Measurements from ENCODE around the gene IL17RC. TPM values are rescaled to one million over a fixed set of nuclear protein-coding genes. Genes with fewer than 3 reads are reported as not detected.

Gene IL17RC
- total and polyA plus RNA-seq, 2 donors, result 5.7 to 17.5 TPM

GRCh38 chr3:9911863-9912262 lies 5.0 kb upstream of the IL17RC start:
- Histone ChIP-seq H3K27ac (ENCODE audit: low read depth in 1 of 2, low read length in 1 of 2) (no peak overlapping the region), H3K27me3 (ENCODE audit: control insufficient read depth in 2 of 2, insufficient read depth in 1 of 2, low read length in 1 of 2) (peaks cover 0 to 13% of the 10 kb centered on the region in 2 donors), H3K36me3 (ENCODE audit: control insufficient read depth in 2 of 2, insufficient read depth in 2 of 2, low read length in 1 of 2) (peaks cover 3 to 28% of the 10 kb centered on the region in 2 donors), H3K4me3 (ENCODE audit: low read length in 2 of 2) (no peak overlapping the region), H3K9me3 (ENCODE audit: control insufficient read depth in 2 of 2, insufficient read depth in 1 of 2, low read length in 1 of 2) (no peaks in the 10 kb centered on the region), H3K4me1 (ENCODE audit: control insufficient read depth in 2 of 2, insufficient read depth in 2 of 2, low read length in 2 of 2) (peaks cover 12 to 19% of the 10 kb centered on the region in 2 donors)
- 55% methylated on average over 8 of the region's 8 CpGs for WGBS
- no peak for DNase-seq (ENCODE audit: low read depth in 6 of 9, low spot score in 9 of 9)

GRCh38 chr3:9912294-9912935 lies 4.5 kb upstream of the IL17RC start:
- WGBS, result 39% methylated on average over 7 of the region's 7 CpGs

GRCh38 chr3:9913601-9914000 lies 3.3 kb upstream of the IL17RC start:
- peaks cover 0 to 22% of the 10 kb centered on the region in 2 donors for H3K36me3 ChIP-seq (ENCODE audit: control insufficient read depth in 2 of 2, insufficient read depth in 2 of 2, low read length in 1 of 2)
- WGBS, result 98% methylated on average over 5 of the region's 5 CpGs
- no peak overlapping the region for H3K27ac ChIP-seq (ENCODE audit: low read depth in 1 of 2, low read length in 1 of 2)
- no peak overlapping the region for H3K4me3 ChIP-seq (ENCODE audit: low read length in 2 of 2)
- peaks cover 12 to 26% of the 10 kb centered on the region in 2 donors for H3K4me1 ChIP-seq (ENCODE audit: control insufficient read depth in 2 of 2, insufficient read depth in 2 of 2, low read length in 2 of 2)
- DNase-seq (ENCODE audit: low read depth in 6 of 9, low spot score in 9 of 9), result no peak
- no peaks in the 10 kb centered on the region for H3K9me3 ChIP-seq (ENCODE audit: control insufficient read depth in 2 of 2, insufficient read depth in 1 of 2, low read length in 1 of 2)
- H3K27me3 ChIP-seq (ENCODE audit: control insufficient read depth in 2 of 2, insufficient read depth in 1 of 2, low read length in 1 of 2), result peaks cover 0 to 13% of the 10 kb centered on the region in 2 donors

More at GRCh38 chr3:9912294-9912935, 4.5 kb upstream of the IL17RC start:
- H3K27me3 ChIP-seq (ENCODE audit: control insufficient read depth in 2 of 2, insufficient read depth in 1 of 2, low read length in 1 of 2), result peaks cover 0 to 13% of the 10 kb centered on the region in 2 donors
- no peak overlapping the region for H3K27ac ChIP-seq (ENCODE audit: low read depth in 1 of 2, low read length in 1 of 2)
- no peak overlapping the region for H3K4me3 ChIP-seq (ENCODE audit: low read length in 2 of 2)
- peaks cover 3 to 28% of the 10 kb centered on the region in 2 donors for H3K36me3 ChIP-seq (ENCODE audit: control insufficient read depth in 2 of 2, insufficient read depth in 2 of 2, low read length in 1 of 2)
- H3K9me3 ChIP-seq (ENCODE audit: control insufficient read depth in 2 of 2, insufficient read depth in 1 of 2, low read length in 1 of 2), result no peaks in the 10 kb centered on the region
- peaks cover 12 to 24% of the 10 kb centered on the region in 2 donors for H3K4me1 ChIP-seq (ENCODE audit: control insufficient read depth in 2 of 2, insufficient read depth in 2 of 2, low read length in 2 of 2)
- DNase-seq (ENCODE audit: low read depth in 6 of 9, low spot score in 9 of 9), result peak in 1 of 9 donors; percentile 31

- Histone ChIP-seq H3K27me3 (ENCODE audit: control insufficient read depth in 2 of 2, insufficient read depth in 1 of 2, low read length in 1 of 2) (peaks cover 0 to 13% of the 10 kb centered on the region in 2 donors), H3K9me3 (ENCODE audit: control insufficient read depth in 2 of 2, insufficient read depth in 1 of 2, low read length in 1 of 2) (no peaks in the 10 kb centered on the region), H3K4me1 (ENCODE audit: control insufficient read depth in 2 of 2, insufficient read depth in 2 of 2, low read length in 2 of 2) (peaks cover 12 to 26% of the 10 kb centered on the region in 2 donors), H3K36me3 (ENCODE audit: control insufficient read depth in 2 of 2, insufficient read depth in 2 of 2, low read length in 1 of 2) (peaks cover 0 to 19% of the 10 kb centered on the region in 2 donors), H3K4me3 (ENCODE audit: low read length in 2 of 2) (no peak overlapping the region), H3K27ac (ENCODE audit: low read depth in 1 of 2, low read length in 1 of 2) (no peak overlapping the region)
- no peak for DNase-seq (ENCODE audit: low read depth in 6 of 9, low spot score in 9 of 9)
- 97% methylated on average over 1 of the region's 1 CpG for WGBS
These were observed 2.9 kb upstream of the IL17RC start for GRCh38 chr3:9914011-9914410.

- Histone ChIP-seq H3K4me3 (ENCODE audit: low read length in 2 of 2) (peak overlapping the region in 1 of 2 donors; percentile 59), H3K36me3 (ENCODE audit: control insufficient read depth in 2 of 2, insufficient read depth in 2 of 2, low read length in 1 of 2) (peaks cover 0 to 19% of the 10 kb centered on the region in 2 donors), H3K27me3 (ENCODE audit: control insufficient read depth in 2 of 2, insufficient read depth in 1 of 2, low read length in 1 of 2) (peaks cover 0 to 13% of the 10 kb centered on the region in 2 donors), H3K9me3 (ENCODE audit: control insufficient read depth in 2 of 2, insufficient read depth in 1 of 2, low read length in 1 of 2) (no peaks in the 10 kb centered on the region), H3K27ac (ENCODE audit: low read depth in 1 of 2, low read length in 1 of 2) (no peak overlapping the region), H3K4me1 (ENCODE audit: control insufficient read depth in 2 of 2, insufficient read depth in 2 of 2, low read length in 2 of 2) (peaks cover 12 to 26% of the 10 kb centered on the region in 2 donors)
- WGBS, result 35% methylated on average over 15 of the region's 15 CpGs
- no peak for DNase-seq (ENCODE audit: low read depth in 6 of 9, low spot score in 9 of 9)
These were observed 2.2 kb upstream of the IL17RC start for GRCh38 chr3:9914559-9915253.

GRCh38 chr3:9915254-9916141 lies 1.4 kb upstream of the IL17RC start:
- Histone ChIP-seq H3K27ac (ENCODE audit: low read depth in 1 of 2, low read length in 1 of 2) (no peak overlapping the region), H3K27me3 (ENCODE audit: control insufficient read depth in 2 of 2, insufficient read depth in 1 of 2, low read length in 1 of 2) (peaks cover 0 to 13% of the 10 kb centered on the region in 2 donors), H3K36me3 (ENCODE audit: control insufficient read depth in 2 of 2, insufficient read depth in 2 of 2, low read length in 1 of 2) (peaks cover 0 to 19% of the 10 kb centered on the region in 2 donors), H3K9me3 (ENCODE audit: control insufficient read depth in 2 of 2, insufficient read depth in 1 of 2, low read length in 1 of 2) (no peaks in the 10 kb centered on the region), H3K4me1 (ENCODE audit: control insufficient read depth in 2 of 2, insufficient read depth in 2 of 2, low read length in 2 of 2) (peaks cover 12 to 26% of the 10 kb centered on the region in 2 donors), H3K4me3 (ENCODE audit: low read length in 2 of 2) (peak overlapping the region; percentile 41 to 59)
- 1% methylated on average over 98 of the region's 99 CpGs for WGBS
- DNase-seq (ENCODE audit: low read depth in 6 of 9, low spot score in 9 of 9), result peak in 2 of 9 donors; percentile 30 to 38

GRCh38 chr3:9916346-9916733 lies 558 bp upstream of the IL17RC start:
- peaks cover 12 to 26% of the 10 kb centered on the region in 2 donors for H3K4me1 ChIP-seq (ENCODE audit: control insufficient read depth in 2 of 2, insufficient read depth in 2 of 2, low read length in 2 of 2)
- WGBS, result 80% methylated on average over 7 of the region's 7 CpGs
- DNase-seq (ENCODE audit: low read depth in 6 of 9, low spot score in 9 of 9), result no peak

GRCh38 chr3:9917820-9918219 lies 922 bp downstream of the IL17RC start:
- no peak for DNase-seq (ENCODE audit: low read depth in 6 of 9, low spot score in 9 of 9)
- Histone ChIP-seq H3K36me3 (ENCODE audit: control insufficient read depth in 2 of 2, insufficient read depth in 2 of 2, low read length in 1 of 2) (no peaks in the 10 kb centered on the region), H3K9me3 (ENCODE audit: control insufficient read depth in 2 of 2, insufficient read depth in 1 of 2, low read length in 1 of 2) (no peaks in the 10 kb centered on the region), H3K4me3 (ENCODE audit: low read length in 2 of 2) (no peak overlapping the region), H3K27ac (ENCODE audit: low read depth in 1 of 2, low read length in 1 of 2) (no peak overlapping the region), H3K4me1 (ENCODE audit: control insufficient read depth in 2 of 2, insufficient read depth in 2 of 2, low read length in 2 of 2) (peaks cover 12 to 26% of the 10 kb centered on the region in 2 donors), H3K27me3 (ENCODE audit: control insufficient read depth in 2 of 2, insufficient read depth in 1 of 2, low read length in 1 of 2) (peaks cover 0 to 13% of the 10 kb centered on the region in 2 donors)
- WGBS, result 92% methylated on average over 10 of the region's 10 CpGs

More at GRCh38 chr3:9916346-9916733, 558 bp upstream of the IL17RC start:
- Histone ChIP-seq H3K27ac (ENCODE audit: low read depth in 1 of 2, low read length in 1 of 2) (peak overlapping the region in 1 of 2 donors; percentile 62), H3K4me3 (ENCODE audit: low read length in 2 of 2) (peak overlapping the region in 1 of 2 donors; percentile 34), H3K27me3 (ENCODE audit: control insufficient read depth in 2 of 2, insufficient read depth in 1 of 2, low read length in 1 of 2) (peaks cover 0 to 13% of the 10 kb centered on the region in 2 donors), H3K9me3 (ENCODE audit: control insufficient read depth in 2 of 2, insufficient read depth in 1 of 2, low read length in 1 of 2) (no peaks in the 10 kb centered on the region), H3K36me3 (ENCODE audit: control insufficient read depth in 2 of 2, insufficient read depth in 2 of 2, low read length in 1 of 2) (peaks cover 0 to 11% of the 10 kb centered on the region in 2 donors)
